ENCODE results near the gene KRT85.

DNA sequence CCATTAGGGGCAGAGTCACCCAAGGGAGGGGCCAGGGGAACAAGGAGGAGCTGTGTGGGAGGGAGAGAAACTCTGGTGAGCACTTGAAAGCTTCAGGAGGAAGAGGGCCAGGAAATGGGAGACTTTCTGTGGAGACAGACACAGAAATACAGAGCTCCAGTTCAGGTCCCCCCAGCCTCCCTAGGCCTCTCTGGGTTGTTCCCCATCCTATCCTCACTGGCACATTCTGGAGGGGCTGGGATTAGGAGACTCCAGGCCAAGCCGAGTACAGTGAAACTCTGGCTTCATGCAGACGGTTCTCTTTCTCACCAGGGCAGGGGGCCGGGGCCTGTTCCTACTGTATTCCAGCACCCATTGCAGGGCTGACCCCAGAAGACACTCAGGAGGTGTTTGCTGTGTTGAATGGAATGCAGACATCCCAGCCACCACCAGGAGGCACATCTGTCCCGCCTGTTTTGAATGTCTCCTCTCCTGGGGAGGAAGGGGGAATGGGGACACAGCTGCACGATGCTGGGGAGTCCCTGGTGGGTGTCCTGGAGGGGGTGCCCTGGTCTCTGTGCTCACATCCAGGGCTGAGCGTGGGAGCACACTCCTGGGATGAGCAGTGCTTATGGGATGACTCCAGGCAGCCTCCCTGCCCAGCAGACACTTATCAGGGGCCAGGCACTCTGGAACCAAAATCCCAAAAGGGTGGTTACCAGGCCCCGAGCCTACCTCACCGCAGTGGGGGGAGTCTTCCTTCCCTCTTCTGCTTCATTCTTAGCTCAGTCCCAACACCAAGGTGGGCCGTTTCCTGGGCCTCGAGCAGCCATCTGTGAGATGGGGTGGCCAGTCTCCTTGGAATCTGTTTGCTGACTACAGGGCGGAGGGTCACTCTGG, 23.7 kb upstream of the KRT85 start:
- TF ChIP-seq SIN3A (IDR thresholded peaks at IDR 0.05; ENCODE audit: borderline replicate concordance, insufficient read depth, low read length) (no peak), POLR2AphosphoS5 (IDR thresholded peaks at IDR 0.05; ENCODE audit: low read depth, low read length) (no peak), TAF1 (IDR thresholded peaks at IDR 0.05; ENCODE audit: borderline replicate concordance, insufficient read depth, low read length) (no peak), FOXP2 (optimal IDR thresholded peaks at IDR 0.05; ENCODE audit: borderline replicate concordance, extremely low read depth, extremely low read length, insufficient read depth) (no peak)
- TF ChIP-seq, protein P1, sequence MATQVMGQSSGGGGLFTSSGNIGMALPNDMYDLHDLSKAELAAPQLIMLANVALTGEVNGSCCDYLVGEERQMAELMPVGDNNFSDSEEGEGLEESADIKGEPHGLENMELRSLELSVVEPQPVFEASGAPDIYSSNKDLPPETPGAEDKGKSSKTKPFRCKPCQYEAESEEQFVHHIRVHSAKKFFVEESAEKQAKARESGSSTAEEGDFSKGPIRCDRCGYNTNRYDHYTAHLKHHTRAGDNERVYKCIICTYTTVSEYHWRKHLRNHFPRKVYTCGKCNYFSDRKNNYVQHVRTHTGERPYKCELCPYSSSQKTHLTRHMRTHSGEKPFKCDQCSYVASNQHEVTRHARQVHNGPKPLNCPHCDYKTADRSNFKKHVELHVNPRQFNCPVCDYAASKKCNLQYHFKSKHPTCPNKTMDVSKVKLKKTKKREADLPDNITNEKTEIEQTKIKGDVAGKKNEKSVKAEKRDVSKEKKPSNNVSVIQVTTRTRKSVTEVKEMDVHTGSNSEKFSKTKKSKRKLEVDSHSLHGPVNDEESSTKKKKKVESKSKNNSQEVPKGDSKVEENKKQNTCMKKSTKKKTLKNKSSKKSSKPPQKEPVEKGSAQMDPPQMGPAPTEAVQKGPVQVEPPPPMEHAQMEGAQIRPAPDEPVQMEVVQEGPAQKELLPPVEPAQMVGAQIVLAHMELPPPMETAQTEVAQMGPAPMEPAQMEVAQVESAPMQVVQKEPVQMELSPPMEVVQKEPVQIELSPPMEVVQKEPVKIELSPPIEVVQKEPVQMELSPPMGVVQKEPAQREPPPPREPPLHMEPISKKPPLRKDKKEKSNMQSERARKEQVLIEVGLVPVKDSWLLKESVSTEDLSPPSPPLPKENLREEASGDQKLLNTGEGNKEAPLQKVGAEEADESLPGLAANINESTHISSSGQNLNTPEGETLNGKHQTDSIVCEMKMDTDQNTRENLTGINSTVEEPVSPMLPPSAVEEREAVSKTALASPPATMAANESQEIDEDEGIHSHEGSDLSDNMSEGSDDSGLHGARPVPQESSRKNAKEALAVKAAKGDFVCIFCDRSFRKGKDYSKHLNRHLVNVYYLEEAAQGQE (IDR thresholded peaks at IDR 0.05; ENCODE audit: insufficient read depth in 1 of 2, low read depth in 2 of 2, low read length in 2 of 2) = no peak
